Fibroblast of the aortic adventitia (primary cell): Measurements from ENCODE around the gene ATP8A1. TPM values are rescaled to one million over a fixed set of nuclear protein-coding genes. Genes with fewer than 3 reads are reported as not detected.
"Not testable (repeated sequence)": the region's sequence is repeated elsewhere in the genome, so short reads cannot be mapped to it uniquely, and the experiment has no call there.

Source experiments
- DNase-seq: peaks from one replicate; pipeline ENCODE4 v3.0.0-alpha.2; 2010; ENCODE audit warnings: low read depth
- H3K4me3 ChIP-seq: 2 replicates; pipeline ENCODE4 v1.5.1; 2011; ENCODE audit warnings: low read depth, mild to moderate bottlenecking, control low read depth, low read length, moderate library complexity
- total RNA-seq: library from RNA; depleted of rRNA; stranded (reverse); fragments of >200 nt; gene quantifications from 2 replicates; pipeline ENCODE4 v1.2.3, GENCODE V29; 2012; ENCODE audit warnings: low replicate concordance
- TF ChIP-seq, protein P1 (sequence below): IDR thresholded peaks from 2 replicates; pipeline ENCODE4 v1.5.1; 2011; ENCODE audit warnings: mild to moderate bottlenecking, low read length, control low read depth, inconsistent platforms; ENCODE audit not compliant: insufficient read depth

The ATP8A1 gene
- total RNA-seq, 1 donor = 7.5 TPM

DNA sequence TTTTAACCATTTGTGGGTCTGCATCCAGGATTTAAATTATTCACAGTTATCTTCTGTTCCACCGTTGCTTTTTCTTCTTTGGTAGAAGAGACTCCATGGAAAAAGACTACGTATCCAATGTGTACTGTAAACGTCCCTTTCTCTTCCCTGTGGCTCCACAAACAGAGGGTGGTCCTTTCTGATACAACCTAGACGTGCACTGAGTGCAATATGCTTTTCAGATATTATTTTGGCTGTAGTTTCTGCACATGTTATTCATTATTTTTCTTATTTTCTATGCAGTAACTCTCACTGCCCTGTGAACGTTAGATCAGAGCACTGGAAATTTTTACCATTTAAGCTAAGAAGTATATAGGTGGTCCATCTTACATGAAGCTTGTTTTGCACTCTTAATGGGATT, 186.9 kb downstream of the ATP8A1 start:
- TF ChIP-seq, protein P1, sequence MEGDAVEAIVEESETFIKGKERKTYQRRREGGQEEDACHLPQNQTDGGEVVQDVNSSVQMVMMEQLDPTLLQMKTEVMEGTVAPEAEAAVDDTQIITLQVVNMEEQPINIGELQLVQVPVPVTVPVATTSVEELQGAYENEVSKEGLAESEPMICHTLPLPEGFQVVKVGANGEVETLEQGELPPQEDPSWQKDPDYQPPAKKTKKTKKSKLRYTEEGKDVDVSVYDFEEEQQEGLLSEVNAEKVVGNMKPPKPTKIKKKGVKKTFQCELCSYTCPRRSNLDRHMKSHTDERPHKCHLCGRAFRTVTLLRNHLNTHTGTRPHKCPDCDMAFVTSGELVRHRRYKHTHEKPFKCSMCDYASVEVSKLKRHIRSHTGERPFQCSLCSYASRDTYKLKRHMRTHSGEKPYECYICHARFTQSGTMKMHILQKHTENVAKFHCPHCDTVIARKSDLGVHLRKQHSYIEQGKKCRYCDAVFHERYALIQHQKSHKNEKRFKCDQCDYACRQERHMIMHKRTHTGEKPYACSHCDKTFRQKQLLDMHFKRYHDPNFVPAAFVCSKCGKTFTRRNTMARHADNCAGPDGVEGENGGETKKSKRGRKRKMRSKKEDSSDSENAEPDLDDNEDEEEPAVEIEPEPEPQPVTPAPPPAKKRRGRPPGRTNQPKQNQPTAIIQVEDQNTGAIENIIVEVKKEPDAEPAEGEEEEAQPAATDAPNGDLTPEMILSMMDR = no peak
- no peak for DNase-seq
- no peak overlapping the region for H3K4me3 ChIP-seq

DNA sequence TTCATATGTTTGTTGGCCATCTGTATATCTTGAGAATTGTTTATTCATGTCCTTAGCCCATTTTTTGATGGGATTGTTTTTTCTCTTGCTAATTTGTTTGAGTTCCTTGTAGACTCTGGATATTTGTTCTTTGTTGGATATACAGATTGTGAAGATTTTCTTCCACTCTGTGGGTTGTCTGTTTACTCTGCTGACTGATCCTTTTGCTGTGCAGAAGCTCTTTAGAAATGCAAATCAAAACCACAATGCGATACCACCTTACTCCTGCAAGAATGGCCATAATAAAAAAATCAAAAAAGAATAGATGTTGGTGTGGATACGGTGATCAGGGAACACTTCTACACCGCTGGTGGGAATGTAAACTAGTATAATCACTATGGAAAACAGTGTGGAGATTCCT, 189.1 kb downstream of the ATP8A1 start:
- not testable (repeated sequence) for H3K4me3 ChIP-seq, DNase-seq

DNA sequence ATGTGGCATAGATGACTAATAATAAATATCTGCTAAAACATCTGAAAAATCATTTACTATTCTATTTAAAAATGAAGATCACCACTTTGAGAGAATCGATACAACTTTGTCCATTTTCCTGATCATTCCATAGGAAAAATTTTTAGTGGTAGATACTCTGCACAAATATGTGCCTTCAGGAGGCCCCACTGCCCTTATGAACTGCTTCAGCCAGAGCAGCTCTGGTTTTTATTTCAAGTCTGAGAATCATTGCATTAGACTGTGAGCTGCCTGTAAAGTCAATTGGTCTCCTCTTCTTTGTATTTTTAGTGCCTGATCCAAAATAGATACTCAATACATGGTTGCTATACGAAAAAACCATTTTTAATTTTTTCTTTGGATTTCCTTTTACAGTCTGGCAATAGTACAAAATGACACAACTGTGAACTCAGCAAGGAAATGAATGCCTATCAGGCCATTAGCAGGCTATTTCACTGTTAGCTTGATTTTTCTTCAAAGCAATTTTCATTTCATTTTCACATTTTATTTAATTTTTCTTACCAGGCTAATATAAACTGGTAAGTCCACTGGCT, 190.5 kb downstream of the ATP8A1 start:
- H3K4me3 ChIP-seq = no peak overlapping the region
- DNase-seq = peak; percentile 3
- TF ChIP-seq, protein P1 = no peak

DNA sequence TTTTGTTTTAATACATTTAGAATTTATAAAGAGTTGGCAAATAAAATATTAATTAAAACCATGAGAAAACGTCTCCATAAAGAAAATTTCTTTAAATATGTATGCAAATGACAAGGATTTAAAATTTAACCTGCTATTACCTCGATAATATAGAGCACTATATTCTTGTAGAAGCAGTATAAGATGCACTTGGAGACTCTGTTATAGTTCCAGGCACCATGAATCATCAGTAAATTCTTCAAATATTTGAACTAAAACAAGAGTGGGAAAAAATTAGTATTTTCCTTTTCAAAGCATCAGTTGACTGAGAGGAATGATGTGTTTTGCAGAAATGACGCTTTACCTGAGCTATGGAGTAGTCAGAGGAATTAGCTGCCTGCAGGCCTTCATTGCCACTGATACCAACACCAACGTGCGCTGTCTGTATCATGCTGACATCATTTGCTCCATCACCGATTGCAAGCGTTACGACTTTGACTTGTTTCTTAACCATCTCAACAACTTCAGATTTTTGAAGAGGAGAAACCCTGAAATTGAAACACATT, 192.3 kb downstream of the ATP8A1 start:
- DNase-seq = peak; percentile 32
- TF ChIP-seq, protein P1 = no peak
- H3K4me3 ChIP-seq = no peak overlapping the region

DNA sequence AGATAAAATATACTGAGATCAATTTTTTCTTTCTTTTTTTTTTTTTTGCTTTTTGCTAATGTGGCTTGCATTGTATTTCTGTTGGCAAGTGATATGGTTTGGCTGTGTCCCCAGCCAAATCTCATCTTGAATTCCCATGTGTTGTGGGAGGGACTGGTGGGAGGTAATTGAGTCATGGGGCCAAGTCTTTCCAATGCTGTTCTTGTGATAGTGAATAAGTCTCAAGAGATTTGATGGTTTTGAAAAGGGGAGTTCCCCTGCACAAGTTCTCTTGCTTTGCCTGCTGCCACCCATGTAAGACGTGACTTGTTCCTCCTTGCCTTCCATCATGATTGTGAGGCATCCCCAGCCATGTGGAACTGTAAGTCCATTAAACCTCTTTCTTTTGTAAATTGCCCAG, 195.7 kb downstream of the ATP8A1 start:
- H3K4me3 ChIP-seq = not testable (repeated sequence)
- peak; percentile 75 for DNase-seq

DNA sequence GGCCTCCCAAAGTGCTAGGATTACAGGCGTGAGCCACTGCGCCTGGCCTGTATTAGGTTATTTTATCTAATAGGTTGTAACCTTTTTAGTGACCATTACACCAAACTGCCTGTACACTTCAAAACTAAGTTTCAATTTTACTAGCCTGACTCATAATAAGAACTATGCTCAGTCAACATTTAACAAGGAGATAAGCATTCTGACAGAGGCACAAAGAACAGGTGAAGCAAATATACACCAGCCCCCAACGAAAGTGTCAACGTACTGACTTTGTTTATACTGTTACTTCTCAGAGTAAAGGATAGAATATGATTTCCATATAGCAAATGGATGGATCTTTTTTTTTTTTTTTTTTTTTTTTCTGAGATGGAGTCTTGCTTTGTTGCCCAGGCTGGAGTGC, 196.9 kb downstream of the ATP8A1 start:
- TF ChIP-seq, protein P1 = no peak
- H3K4me3 ChIP-seq = no peak overlapping the region
- no peak for DNase-seq

DNA sequence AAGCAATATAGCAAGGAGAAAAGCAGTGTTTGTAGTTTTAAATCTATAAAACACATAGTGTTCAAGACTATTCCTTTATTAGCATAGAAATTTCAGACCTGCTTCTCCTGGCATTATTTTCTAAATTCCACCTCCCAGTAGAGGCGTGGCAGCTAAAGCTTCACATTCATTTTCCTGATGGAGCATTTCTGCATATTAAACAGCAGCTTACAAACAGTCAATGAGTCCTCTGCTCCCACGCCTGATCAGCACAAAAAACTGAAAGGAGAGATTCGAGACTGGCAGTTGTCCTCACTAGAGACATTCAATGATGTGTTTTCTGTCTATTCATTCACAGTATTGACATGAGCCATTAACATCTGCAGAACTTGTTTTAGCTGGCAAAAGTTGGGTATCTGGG, 198.2 kb downstream of the ATP8A1 start:
- H3K4me3 ChIP-seq = no peak overlapping the region
- no peak for DNase-seq
- TF ChIP-seq, protein P1 = no peak

DNA sequence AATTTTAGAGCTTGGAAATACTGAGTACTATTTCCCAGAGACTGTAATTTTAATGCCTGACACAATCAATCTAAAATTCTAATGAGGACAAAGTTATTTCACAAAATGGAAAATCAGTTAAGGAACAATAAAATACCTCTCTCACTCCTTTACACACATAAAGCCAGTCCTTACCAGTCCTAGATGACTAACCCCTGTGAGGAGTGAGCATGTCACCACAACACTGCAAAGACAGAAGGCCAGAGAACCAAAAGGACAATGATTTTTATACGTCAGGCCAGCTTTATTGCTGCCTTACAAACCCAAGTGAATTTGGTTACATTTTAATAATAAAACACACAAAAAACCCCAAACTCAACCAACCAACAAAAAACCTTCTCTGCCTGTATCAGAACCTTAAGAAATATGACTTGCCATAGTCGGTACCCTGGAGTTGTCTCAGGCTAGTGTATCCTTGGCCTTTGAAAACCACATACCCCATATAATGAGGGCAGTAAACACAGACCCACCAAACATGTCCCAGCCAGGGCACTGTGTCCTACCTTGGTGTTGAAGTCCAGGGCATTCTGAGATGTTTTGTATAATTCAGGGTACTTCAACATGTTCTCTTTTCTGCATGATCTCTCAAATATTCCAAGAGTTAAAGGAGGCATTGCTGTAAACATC, 202.0 kb downstream of the ATP8A1 start:
- H3K4me3 ChIP-seq = no peak overlapping the region
- TF ChIP-seq, protein P1 = no peak
- no peak for DNase-seq
